OCI-LY1 (cell line): Measurements from ENCODE around the gene PRKAG3.

Experiments used
- H2AFZ ChIP-seq: fragments of 200-600 bp; sonication (generic), shearing (Covaris generic); 2 replicates; pipeline ENCODE4 v1.6.0; 2014; ENCODE audit warnings: antibody characterized with exemption, mild to moderate bottlenecking, low read length
- H3F3A ChIP-seq: fragments of 200-600 bp; sonication (generic), shearing (Covaris generic); 2 replicates; pipeline ENCODE4 v1.6.0; 2014; ENCODE audit warnings: mild to moderate bottlenecking, antibody characterized with exemption, low read length, moderate library complexity; ENCODE audit not compliant: insufficient read depth
- H3K27ac ChIP-seq: fragments of 200-600 bp; sonication (generic); 2 replicates; pipeline ENCODE4 v1.5.1; 2014; ENCODE audit warnings: low read length, mixed run types, mild to moderate bottlenecking, low read depth; ENCODE audit not compliant: poor library complexity, severe bottlenecking
- H3K27me3 ChIP-seq: fragments of 200-600 bp; sonication (generic); 2 replicates; pipeline ENCODE4 v1.6.0; 2014; ENCODE audit warnings: antibody characterized with exemption, mild to moderate bottlenecking, low read length, moderate library complexity; ENCODE audit not compliant: insufficient read depth
- H3K36me3 ChIP-seq: fragments of 200-600 bp; sonication (generic); 2 replicates; pipeline ENCODE4 v1.6.1; 2014; ENCODE audit warnings: mild to moderate bottlenecking, antibody characterized with exemption, low read length, moderate library complexity, mixed read lengths; ENCODE audit not compliant: insufficient read depth
- H3K4me1 ChIP-seq: fragments of 200-600 bp; sonication (generic); 2 replicates; pipeline ENCODE4 v1.5.1; 2014; ENCODE audit warnings: mild to moderate bottlenecking, low read length, moderate library complexity; ENCODE audit not compliant: insufficient read depth, severe bottlenecking
- H3K4me2 ChIP-seq: fragments of 200-600 bp; sonication (generic), shearing (Covaris generic); 2 replicates; pipeline ENCODE4 v1.6.1; 2014; ENCODE audit warnings: low read length
- H3K4me3 ChIP-seq: fragments of 200-600 bp; sonication (generic); 2 replicates; pipeline ENCODE4 v1.5.1; 2014; ENCODE audit warnings: low read length, low read depth, mild to moderate bottlenecking, mixed read lengths; ENCODE audit not compliant: poor library complexity, severe bottlenecking
- H3K79me2 ChIP-seq: fragments of 200-600 bp; shearing (Covaris generic); 2 replicates; pipeline ENCODE4 v1.6.1; 2016; ENCODE audit warnings: mixed run types, low read length, mixed read lengths; ENCODE audit not compliant: insufficient read depth
- H3K9ac ChIP-seq: fragments of 200-600 bp; sonication (generic), shearing (Covaris generic); 2 replicates; pipeline ENCODE4 v1.6.1; 2014; ENCODE audit warnings: mild to moderate bottlenecking, low read length, mixed read lengths
- H3K9me2 ChIP-seq: fragments of 200-600 bp; sonication (generic), shearing (Covaris generic); 2 replicates; pipeline ENCODE4 v1.6.1; 2014; ENCODE audit warnings: low read depth, mild to moderate bottlenecking, low read length, mixed read lengths
- H3K9me3 ChIP-seq: fragments of 200-600 bp; shearing (Covaris generic); 2 replicates; pipeline ENCODE4 v1.6.1; 2014; ENCODE audit warnings: low read length, mixed read lengths
- H4K20me1 ChIP-seq: fragments of 200-600 bp; sonication (generic), shearing (Covaris generic); 2 replicates; pipeline ENCODE4 v1.6.0; 2016; ENCODE audit warnings: mild to moderate bottlenecking, low read length; ENCODE audit not compliant: insufficient read depth
- EZH2 ChIP-seq: fragments of 200-600 bp; sonication (generic), shearing (Covaris generic); IDR thresholded peaks from 2 replicates; pipeline ENCODE4 v1.8.0; 2017; ENCODE audit warnings: borderline replicate concordance, mixed run types, mild to moderate bottlenecking, antibody characterized with exemption, low read length, moderate library complexity, mixed read lengths
- TF ChIP-seq, protein P1 (sequence below): fragments of 200-600 bp; sonication (generic), shearing (Covaris generic); IDR thresholded peaks from 2 replicates; pipeline ENCODE4 v1.5.1; 2017; ENCODE audit warnings: mild to moderate bottlenecking, antibody characterized with exemption, low read length, moderate library complexity, mixed read lengths

The PRKAG3 gene

DNA sequence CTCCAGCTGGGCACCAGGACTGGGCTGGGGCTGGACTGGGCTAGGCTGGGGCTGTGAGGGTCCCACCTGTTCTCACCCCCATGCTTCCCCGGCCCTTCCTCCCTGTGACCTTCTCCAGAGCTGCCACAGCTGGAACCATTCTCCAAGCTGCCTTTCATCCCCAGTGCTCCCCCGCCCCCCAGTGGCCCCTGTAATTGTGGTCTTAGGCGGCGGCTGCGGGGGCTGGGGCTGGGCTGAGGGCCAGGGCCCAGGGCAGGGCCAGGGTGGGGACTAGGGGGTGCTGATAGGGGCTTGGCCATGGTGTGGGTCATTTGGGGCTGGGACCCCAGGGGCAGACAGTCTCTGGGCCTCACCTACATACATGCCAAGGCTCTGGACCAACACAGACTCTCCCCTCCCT, 46.3 kb upstream of the PRKAG3 start:
- H3K9ac ChIP-seq = no peak overlapping the region; the same call in 1 of the 2 replicates
- peaks cover 5% of the 10 kb centered on the region; the same call in 1 of the 2 replicates for H3K27me3 ChIP-seq
- H3K9me2 ChIP-seq = no peaks in the 10 kb centered on the region

DNA sequence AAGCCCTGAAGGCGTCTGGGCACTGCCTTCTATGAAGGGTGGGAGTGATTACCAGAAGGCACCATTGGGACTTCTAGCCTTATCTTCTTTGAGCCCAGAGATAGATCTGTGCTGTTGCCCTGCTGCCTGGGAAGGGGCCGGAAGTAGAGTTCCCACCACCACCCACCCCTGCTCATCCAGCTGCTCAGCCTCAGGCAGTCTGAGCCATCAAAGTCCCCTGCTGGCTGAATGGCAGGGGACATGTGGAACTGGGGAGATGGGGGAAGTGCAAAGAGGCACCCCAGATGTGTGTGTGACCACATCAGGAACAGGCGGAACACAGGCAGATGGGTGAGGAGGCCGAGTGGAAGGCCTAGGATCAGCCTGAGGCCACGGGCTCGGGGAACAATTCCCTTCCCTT, 45.7 kb upstream of the PRKAG3 start:
- Histone ChIP-seq H2AFZ (no peak overlapping the region), H3K9me3 (no peaks in the 10 kb centered on the region), H3K79me2 (no peaks in the 10 kb centered on the region), H3F3A (no peaks in the 10 kb centered on the region), H3K36me3 (no peaks in the 10 kb centered on the region), H3K4me3 (no peak overlapping the region), H3K4me2 (no peak overlapping the region), H3K4me1 (peaks cover 60% of the 10 kb centered on the region), H3K27me3 (peaks cover 9% of the 10 kb centered on the region), H3K9me2 (no peaks in the 10 kb centered on the region), H4K20me1 (no peaks in the 10 kb centered on the region), H3K27ac (peak overlapping the region; percentile 89), H3K9ac (no peak overlapping the region; the same call in 1 of the 2 replicates)
- TF ChIP-seq, protein P1, sequence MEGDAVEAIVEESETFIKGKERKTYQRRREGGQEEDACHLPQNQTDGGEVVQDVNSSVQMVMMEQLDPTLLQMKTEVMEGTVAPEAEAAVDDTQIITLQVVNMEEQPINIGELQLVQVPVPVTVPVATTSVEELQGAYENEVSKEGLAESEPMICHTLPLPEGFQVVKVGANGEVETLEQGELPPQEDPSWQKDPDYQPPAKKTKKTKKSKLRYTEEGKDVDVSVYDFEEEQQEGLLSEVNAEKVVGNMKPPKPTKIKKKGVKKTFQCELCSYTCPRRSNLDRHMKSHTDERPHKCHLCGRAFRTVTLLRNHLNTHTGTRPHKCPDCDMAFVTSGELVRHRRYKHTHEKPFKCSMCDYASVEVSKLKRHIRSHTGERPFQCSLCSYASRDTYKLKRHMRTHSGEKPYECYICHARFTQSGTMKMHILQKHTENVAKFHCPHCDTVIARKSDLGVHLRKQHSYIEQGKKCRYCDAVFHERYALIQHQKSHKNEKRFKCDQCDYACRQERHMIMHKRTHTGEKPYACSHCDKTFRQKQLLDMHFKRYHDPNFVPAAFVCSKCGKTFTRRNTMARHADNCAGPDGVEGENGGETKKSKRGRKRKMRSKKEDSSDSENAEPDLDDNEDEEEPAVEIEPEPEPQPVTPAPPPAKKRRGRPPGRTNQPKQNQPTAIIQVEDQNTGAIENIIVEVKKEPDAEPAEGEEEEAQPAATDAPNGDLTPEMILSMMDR = no peak
- no peak for TF ChIP-seq EZH2

More for the DNA sequence above, 46.3 kb upstream of the PRKAG3 start:
- TF ChIP-seq, protein P1 = no peak
- no peak for TF ChIP-seq EZH2
- Histone ChIP-seq H3F3A (no peaks in the 10 kb centered on the region), H3K4me2 (peak overlapping the region; percentile 40; the same call in 1 of the 2 replicates), H3K9me3 (no peaks in the 10 kb centered on the region), H3K27ac (peak overlapping the region; percentile 89), H4K20me1 (no peaks in the 10 kb centered on the region), H3K4me1 (peaks cover 65% of the 10 kb centered on the region), H2AFZ (no peak overlapping the region), H3K79me2 (no peaks in the 10 kb centered on the region), H3K4me3 (no peak overlapping the region), H3K36me3 (no peaks in the 10 kb centered on the region)

DNA sequence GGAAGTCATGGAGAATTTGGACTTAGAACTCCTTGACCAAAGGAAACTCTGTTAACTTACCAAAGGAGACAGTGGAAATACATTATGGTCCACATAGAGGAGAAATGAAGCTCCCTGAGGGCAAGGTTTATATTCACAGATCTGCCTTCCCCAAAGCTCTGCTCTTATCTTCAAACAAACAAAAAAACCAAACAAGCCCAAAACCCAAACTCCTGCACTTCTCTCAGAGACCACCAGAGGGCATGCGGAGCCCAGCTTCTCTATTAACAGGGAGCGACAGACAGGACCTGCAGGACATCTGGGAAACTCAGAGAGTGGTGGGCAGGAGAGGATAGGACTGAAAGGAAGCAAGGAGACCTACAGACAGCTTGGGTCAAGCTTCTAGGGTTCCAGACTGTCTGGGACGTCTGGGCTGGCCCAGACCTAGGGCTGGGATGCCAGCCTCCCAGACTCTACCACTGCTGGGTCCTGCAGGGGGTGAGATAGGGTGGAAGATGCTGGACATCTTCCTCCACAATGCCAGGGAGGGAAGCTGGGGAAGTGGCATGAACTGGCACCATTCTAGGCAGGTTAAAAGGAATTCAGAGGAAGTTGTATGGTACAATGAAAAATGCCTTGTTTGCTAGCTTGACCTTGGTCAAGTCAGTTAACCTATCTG, 45.1 kb upstream of the PRKAG3 start:
- no peaks in the 10 kb centered on the region for H3K9me2 ChIP-seq
- TF ChIP-seq, protein P1 = peak; percentile 99
- TF ChIP-seq EZH2 = no peak
- H3K4me3 ChIP-seq = no peak overlapping the region
- H3K9ac ChIP-seq = no peak overlapping the region
- H3K79me2 ChIP-seq = no peaks in the 10 kb centered on the region
- no peaks in the 10 kb centered on the region for H4K20me1 ChIP-seq
- H2AFZ ChIP-seq = no peak overlapping the region
- H3K9me3 ChIP-seq = no peaks in the 10 kb centered on the region
- peaks cover 11% of the 10 kb centered on the region for H3K27me3 ChIP-seq
- H3F3A ChIP-seq = no peaks in the 10 kb centered on the region
- H3K27ac ChIP-seq = peak overlapping the region; percentile 89
- peaks cover 57% of the 10 kb centered on the region for H3K4me1 ChIP-seq
- no peaks in the 10 kb centered on the region for H3K36me3 ChIP-seq
- H3K4me2 ChIP-seq = peak overlapping the region; percentile 4; the same call in 1 of the 2 replicates
